GM19324 (cell line): ENCODE measurements around the gene GGT5.

Source experiments
- ATAC-seq: cut with Tn5 transposase; IDR thresholded peaks from one replicate; pipeline ENCODE4 v1.9.1; 2021; ENCODE audit warnings: mild to moderate bottlenecking, moderate library complexity; ENCODE audit not compliant: unreplicated experiment, low FRiP score

Gene GGT5

DNA sequence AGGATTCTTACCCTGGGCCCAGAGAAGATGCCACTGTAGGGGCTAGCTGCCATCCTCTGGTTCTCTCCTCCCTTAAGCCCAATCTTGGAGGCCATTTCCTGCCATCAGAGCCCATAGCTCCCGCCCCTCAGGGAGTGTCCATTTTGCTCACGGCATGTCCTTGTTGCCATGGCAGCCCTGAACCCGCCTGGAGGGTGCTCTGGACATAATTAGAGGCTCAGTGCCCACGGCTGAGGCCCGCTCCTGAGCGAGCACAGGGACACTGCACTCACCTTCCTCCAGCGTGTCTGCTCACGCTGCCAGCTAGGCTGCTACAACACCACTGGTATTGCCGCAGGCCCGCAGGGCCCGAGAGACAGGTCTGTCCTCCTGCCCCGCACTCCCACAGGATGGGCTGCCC lies 74.7 kb downstream of the GGT5 start:
- ATAC-seq = no peak
